HFF-Myc (cell line): Measurements from ENCODE around the gene POU6F2.
"Not testable (repeated sequence)": the region's sequence is repeated elsewhere in the genome, so short reads cannot be mapped to it uniquely, and the experiment has no call there.

Experiments
- DNase-seq: peaks from one replicate; pipeline ENCODE4 v3.0.0-alpha.2; 2011; ENCODE audit warnings: low read depth; ENCODE audit errors: extremely low read depth
- H3K4me3 ChIP-seq: replicated peaks from 2 replicates; pipeline ENCODE4 v1.5.1; 2011; ENCODE audit warnings: low read depth, mild to moderate bottlenecking, control low read depth, low read length
- CTCF ChIP-seq: IDR thresholded peaks from 2 replicates; pipeline ENCODE4 v1.5.1; 2012; ENCODE audit warnings: mild to moderate bottlenecking, low read depth, low read length, control low read depth; ENCODE audit errors: missing control alignments

The POU6F2 gene

GRCh38 chr7:39184391-39184790 lies 206.7 kb downstream of the POU6F2 start:
- DNase-seq: no peak
- no peak overlapping the region for H3K4me3 ChIP-seq
- no peak for TF ChIP-seq CTCF

GRCh38 chr7:39186131-39186530 lies 208.4 kb downstream of the POU6F2 start:
- DNase-seq: no peak
- TF ChIP-seq CTCF: no peak
- H3K4me3 ChIP-seq: no peak overlapping the region

- no peak overlapping the region for H3K4me3 ChIP-seq
- no peak for TF ChIP-seq CTCF
- no peak for DNase-seq
These were observed 209.0 kb downstream of the POU6F2 start for GRCh38 chr7:39186671-39187070.

GRCh38 chr7:39187130-39187529 lies 209.4 kb downstream of the POU6F2 start:
- no peak for DNase-seq
- no peak overlapping the region for H3K4me3 ChIP-seq
- no peak for TF ChIP-seq CTCF

- H3K4me3 ChIP-seq: no peak overlapping the region
- no peak for DNase-seq
- TF ChIP-seq CTCF: no peak
These were observed 214.8 kb downstream of the POU6F2 start for GRCh38 chr7:39192476-39192875.

GRCh38 chr7:39194388-39194787 lies 216.7 kb downstream of the POU6F2 start:
- not testable (repeated sequence) for DNase-seq

GRCh38 chr7:39195967-39196366 lies 218.3 kb downstream of the POU6F2 start:
- no peak overlapping the region for H3K4me3 ChIP-seq
- TF ChIP-seq CTCF: no peak
- no peak for DNase-seq

More at GRCh38 chr7:39194388-39194787, 216.7 kb downstream of the POU6F2 start:
- not testable (repeated sequence) for H3K4me3 ChIP-seq

- no peak for DNase-seq
- no peak overlapping the region for H3K4me3 ChIP-seq
- no peak for TF ChIP-seq CTCF
These were observed 220.1 kb downstream of the POU6F2 start for GRCh38 chr7:39197831-39198230.
